Fibroblast of the conjunctiva (primary cell): ENCODE results near the gene RRAGB.
"Not testable (repeated sequence)": the region's sequence is repeated elsewhere in the genome, so short reads cannot be mapped to it uniquely, and the experiment has no call there.

ENCODE experiments used
- DNase-seq: peaks from one replicate; pipeline ENCODE4 v3.0.0-alpha.2; 2010; ENCODE audit warnings: low read depth

The RRAGB gene, protein sequence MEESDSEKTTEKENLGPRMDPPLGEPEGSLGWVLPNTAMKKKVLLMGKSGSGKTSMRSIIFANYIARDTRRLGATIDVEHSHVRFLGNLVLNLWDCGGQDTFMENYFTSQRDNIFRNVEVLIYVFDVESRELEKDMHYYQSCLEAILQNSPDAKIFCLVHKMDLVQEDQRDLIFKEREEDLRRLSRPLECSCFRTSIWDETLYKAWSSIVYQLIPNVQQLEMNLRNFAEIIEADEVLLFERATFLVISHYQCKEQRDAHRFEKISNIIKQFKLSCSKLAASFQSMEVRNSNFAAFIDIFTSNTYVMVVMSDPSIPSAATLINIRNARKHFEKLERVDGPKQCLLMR

DNA sequence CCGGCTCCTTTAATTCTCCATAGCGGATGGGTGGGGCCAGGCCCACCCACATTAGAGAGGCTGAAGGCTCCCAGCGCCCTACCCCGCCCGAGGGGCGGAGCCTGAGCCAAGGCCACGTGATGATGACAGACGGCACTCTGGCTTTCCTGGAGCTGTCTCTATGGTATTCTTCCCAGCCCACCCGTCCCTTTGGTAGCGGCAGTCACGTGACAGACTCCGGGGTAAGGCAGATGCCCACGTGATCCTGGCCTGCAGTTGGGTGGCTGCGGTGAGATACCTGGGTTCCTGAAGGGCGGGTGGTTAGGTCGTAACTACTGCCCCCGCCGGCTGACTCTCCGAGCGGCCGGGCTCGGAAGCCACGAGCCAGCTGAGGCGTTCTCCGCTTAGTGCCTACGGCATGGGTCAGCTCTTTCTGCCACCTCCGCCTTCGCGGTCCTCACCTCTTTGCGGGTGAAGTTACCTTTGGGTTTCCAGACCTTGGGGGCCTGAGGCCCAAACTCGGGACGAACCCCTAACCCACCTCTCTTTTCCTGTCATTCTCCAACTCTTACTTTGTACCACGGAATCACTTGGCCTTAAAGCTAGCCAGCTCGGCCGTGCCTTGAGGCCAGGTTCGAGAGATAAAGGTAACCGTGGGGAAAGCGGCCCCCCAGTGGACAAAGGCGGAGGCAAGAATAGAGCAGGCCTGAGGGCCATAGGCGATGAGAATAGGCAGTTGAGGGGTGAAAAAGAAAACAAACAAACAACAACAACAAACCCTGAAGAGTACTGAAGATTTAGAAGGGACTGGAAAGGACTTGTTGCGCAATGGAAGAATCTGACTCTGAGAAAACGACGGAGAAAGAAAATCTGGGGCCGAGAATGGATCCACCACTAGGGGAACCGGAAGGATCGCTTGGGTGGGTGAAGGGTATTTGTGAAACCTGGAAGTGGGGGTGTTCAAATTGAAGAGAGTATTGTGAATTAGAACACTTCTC, at the start of gene RRAGB:
Gene RRAGB, plus strand, starts transcription at position 229 of the 977 bp plus-strand sequence. Its CDS starts 579 bp downstream, at position 808.
- peak; percentile 88 for DNase-seq

DNA sequence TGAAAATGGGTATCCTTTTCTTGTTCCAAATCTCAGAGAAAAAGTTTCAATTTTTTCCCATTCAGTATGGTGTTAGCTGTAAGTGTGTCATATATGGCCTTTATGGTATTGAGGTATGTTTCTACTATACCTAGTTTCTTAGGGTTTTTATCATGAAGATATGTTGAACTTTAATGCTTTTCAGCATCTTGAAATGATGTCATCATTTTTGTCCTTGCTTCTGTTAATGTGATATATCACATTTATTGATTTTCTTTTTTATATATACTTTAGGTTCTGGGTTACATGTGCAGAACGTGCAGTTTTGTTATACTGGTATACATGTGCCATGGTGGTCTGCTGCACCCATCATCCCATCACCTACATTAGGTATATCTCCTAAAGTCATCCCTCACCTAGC, 49.5 kb upstream of the RRAGB start:
- no peak for DNase-seq

DNA sequence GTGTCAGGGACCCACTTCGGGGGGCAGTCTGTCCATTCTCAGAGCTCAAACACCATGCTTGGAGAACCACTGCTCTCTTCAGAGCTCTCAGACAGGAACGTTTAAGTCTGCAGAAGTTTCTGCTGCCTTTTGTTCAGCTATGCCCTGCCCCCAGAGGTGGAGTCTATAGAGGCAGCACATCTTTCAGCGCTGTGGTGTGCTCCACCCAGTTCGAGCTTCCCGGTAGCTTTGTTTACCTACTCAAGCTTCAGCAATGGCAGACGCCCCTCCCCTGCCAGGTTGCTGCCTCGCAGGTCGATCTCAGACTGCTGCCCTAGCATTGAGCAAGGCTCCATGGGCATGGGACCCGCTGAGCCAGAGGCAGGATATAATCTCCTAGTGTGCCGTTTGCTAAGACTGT, 29.0 kb upstream of the RRAGB start:
- not testable (repeated sequence) for DNase-seq

DNA sequence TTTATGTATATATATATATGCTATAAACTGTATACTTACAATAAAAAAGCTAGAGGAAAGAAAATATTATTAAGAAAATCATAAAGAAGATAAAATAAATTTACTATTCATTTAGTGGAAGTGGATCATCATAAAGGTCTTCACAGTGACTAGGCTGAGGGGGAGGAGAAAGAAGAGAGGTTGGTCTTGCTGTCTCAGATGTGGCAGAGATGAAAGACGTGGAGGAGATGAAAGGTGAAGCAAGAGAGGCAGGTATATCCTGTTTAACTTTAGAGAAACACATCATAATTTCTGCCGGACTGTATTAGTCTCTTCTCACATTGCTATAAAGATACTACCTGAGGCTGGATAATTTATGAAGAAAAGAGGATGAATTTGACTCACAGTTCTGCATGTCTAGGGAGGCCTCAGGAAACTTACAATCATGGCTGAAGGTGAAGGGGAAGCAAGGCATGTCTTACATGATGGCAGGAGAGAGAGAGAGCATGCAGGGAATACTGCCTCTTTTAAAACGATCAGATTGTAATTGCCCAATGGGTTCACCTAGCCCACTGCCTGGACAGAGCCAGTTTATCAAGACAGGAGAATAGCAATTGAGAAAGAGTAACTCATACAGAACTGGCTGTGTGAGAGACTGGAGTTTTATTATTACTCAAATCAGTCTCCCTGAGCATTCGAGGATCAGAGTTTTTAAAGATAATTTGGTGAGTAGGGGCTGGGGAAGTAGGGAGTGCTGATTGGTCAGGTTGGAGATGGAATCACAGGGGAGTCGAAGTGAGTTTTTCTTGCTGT, 22.1 kb upstream of the RRAGB start:
- DNase-seq: no peak

- no peak for DNase-seq
Observed at GRCh38 chrX:55697381-55697780, 20.2 kb upstream of the RRAGB start.

DNA sequence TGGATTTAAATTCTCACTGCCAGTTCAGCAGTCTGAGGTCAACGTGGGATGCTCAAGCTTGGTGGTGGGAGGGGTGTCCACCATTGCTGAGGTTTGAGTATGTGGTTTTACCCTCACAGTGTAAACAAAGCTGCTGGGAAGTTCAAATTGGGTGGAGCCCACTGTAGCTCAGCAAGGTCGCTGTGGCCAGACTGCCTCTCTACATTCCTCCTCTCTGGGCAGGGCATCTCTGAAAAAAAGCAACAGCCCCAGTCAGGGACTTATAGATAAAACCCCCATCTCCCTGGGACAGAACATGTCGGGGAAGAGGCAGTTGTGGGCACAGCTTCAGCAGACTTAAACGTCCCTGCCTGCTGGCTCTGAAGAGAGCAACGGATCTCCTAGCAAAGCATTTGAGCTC, 14.9 kb upstream of the RRAGB start:
- no peak for DNase-seq

DNA sequence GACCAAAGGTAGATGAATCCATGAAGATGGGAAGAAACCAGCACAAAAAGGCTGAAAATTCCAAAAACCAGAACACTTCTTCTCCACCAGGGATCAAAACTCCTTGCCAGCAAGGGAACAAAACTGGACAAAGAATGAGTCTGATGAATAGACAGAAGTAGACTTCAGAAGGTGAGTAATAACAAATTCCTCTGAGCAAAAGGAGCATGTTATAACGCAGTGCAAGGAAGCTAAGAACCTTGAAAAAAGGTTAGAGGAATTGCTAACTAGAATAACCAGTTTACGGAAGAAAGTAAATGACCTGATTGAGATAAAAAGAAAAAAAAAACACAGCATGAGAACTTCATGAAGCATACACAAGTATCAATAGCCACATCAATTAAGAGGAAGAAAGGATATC, 14.1 kb upstream of the RRAGB start:
- not testable (repeated sequence) for DNase-seq

DNA sequence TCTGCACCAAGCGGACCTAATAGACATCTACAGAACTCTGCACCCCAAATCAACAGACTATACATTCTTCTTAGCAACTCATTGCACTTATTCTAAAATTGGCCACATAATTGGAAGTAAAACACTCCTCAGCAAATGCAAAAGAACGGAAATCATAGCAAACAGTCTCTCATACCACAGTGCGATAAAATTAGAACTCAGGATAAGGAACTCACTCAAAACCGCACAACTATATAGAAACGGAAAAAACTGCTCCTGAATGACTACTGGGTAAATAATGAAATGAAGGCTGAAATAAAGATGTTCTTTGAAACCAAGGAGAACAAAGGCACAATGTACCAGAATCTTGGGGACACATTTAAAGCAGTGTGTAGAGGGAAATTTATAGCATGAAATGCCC, 12.5 kb upstream of the RRAGB start:
- not testable (repeated sequence) for DNase-seq

- no peak for DNase-seq
Observed at GRCh38 chrX:55709735-55710134, 7.8 kb upstream of the RRAGB start.

DNA sequence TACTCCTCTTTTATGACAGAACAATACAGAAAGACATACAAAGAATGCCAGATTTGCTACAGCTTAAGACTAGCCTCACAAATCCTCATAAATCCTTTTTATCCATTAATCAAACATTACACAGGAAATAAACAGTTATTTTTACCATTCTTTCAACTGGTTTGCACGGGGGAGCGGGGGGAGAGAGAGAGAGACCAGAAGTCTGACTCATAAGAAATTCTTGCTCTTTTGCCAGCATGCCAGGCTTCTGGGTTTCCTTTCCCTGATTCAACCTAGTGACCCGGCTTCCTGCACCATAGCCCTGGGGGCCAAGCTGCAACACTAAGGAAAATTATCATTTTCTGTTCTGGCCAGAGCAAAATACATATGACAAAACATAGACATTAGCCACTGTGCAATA, 6.8 kb upstream of the RRAGB start:
- no peak for DNase-seq

- no peak for DNase-seq
Observed at GRCh38 chrX:55713631-55714030, 3.9 kb upstream of the RRAGB start.

DNA sequence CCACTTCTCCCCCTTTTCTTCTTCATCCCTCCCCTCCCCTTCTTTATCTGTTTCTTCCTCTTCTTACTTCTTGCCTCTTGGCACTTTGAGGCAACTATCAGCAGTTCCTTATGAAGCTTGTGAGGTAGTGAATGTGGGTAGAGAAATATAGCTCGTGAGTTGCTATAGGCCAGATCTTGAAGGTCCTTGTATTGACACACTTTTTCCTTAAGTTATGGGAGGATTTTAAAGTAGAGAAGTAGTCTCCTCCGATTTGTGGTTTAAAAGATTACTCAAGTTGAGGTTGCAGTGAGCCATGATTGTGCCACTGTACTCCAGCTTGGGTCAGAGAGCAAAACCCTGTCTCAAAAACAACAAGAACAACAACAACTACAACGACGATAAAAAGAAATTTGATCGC, 3.4 kb upstream of the RRAGB start:
- DNase-seq: no peak

DNA sequence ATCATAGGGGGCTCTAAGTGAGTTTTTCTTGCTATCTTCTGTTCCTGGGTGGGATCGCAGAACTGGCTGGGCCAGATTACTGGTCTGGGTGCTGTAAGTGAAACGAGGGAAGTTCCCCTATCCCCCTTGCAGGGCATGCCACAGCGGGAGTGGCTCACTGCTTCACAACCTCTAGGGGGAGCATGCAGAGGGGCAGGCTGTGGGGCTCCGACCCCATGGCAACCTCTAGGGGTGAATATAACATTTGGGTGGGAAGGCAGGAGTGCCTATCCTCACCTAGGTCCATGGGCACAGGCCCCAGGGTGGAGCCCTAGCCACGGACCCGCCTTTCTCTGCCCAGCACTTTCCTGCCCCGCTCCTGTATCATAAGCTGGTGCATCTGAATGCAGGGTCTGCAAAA, 1.7 kb upstream of the RRAGB start:
- no peak for DNase-seq

DNA sequence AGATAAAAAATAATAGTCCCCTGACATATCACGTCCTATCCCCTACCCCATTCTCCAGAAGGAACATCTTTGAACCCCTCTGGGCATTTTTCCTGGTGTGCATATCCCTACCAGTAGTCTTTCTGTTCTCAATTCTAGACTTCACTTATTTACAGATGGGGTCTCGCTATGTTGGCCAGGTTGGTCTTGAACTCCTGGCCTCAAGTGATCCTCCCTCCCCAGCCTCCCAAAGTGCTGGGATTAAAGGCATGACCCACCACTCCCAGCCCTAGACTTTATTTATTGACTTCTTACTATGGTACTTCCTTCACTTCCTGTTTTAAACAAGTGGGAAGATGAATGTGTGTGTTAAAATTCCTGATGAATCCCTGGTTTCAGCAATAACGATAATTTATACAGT, 612 bp upstream of the RRAGB start:
- DNase-seq: no peak

DNA sequence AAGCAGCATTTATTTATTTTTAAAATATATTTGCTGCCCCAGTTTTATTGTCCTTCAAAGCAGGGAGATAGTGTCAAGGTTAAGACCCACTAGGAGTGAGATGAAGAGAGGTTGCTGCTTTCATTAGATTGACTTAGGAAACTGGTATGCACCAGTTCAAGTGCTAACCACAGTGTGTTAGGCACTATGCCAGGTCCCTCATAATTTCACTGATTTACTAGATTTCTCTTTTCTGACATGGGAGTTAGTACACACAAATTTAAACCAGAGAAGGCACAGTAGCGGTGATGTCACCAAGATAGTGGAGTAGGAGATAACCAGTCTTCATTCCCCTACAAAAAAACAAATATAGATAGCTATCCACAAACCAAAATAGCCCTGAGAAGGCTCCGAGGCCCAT, 14.3 kb downstream of the RRAGB start:
- DNase-seq: no peak

DNA sequence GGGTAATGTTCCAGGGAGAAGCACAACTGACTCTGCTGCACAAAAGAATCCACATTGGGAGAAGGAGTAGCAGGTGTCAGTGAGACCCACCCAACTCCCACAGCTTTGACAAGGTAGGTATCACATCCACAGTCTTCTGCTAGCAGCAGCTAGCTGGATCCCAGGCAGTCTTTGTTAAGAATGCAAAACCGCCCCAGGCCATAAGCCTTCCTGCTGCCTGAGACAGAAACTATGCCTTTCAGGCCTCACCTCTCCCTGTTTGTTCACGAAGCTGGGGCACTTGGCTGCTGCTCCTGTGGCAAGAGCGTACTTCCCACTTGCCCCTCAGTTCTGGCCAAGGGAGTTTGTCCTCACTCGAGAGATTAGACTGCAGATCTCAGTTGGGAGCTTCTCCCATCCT, 21.4 kb downstream of the RRAGB start:
- no peak for DNase-seq

DNA sequence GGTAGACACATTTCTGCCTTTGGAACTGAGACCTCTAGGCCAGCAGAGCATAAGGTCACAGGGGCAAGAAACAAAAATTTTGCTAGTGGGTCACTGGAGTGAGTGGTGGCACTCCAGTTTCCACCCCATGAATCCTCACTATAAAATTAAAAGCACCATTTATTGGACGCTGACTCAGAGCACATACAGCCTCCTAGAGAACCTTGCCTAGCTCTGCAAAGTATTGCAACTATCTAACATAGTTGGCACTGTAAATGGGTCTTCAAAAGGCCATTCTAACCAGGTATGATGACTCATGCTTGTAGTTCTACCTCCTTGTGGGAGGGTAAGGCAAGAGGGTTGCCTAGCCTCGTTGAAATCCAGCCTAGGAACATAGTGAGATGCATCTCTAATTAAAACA, 25.1 kb downstream of the RRAGB start:
- DNase-seq: no peak

GRCh38 chrX:55748463-55748862, 30.9 kb downstream of the RRAGB start:
- not testable (repeated sequence) for DNase-seq

DNA sequence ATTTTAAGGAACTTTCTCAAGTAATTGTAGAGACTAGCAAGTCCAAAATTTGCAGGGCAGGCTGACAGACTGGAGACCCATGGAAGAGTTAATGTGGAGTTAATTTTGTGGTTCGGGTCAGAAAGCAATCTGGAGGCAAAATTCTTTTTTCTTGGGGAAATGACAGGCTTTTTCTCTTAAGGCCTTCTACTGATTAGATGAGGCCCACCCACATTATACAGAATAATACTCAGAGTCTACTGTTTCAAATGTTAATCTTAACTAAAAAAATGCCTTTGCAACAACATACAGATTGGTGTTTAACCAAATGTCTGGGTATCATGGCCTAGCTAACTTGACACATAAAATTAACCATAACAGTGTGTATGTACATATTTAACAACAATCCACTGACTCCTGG, 32.7 kb downstream of the RRAGB start:
- no peak for DNase-seq

DNA sequence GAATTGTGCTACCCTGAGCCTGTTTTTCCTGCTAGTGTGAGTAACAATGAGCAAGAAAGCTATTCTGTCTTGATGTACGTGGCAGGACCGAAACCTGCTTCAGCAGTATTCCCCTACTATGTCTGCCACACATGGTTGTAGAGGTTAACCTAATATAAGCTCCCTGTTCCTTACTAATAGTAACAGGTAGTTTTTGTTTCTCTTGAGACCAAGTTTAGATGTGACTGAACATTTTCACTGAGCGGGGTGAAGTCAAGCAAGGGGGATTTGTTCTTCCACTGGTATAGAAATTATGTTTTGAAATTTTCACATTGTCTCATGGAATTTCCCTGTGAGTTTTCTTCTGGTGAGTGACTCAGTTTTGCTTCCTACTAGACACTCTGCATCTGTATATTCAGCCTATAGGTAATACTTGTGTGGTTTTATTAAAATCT, 37.3 kb downstream of the RRAGB start:
- no peak for DNase-seq

- peak; percentile 6 for DNase-seq
Observed at GRCh38 chrX:55758033-55758432, 40.5 kb downstream of the RRAGB start.

DNA sequence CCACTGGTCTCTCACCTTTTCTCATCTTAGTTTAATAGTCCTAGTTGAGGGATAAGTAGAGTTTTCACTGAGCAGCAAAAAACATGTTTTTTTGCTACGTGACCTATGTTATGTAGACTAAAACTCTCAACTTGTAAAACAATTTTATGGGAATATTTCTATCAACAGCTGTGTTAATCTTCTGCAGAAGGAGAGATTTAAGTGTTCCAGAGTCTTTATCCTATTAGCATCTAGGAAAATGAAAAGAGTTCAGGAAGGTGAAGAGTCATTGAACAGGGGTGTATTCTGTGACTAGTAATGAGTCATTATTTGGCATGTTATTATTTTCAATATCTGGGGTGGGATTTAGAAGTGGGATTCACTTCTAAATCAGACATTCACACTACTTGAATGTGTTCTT, 41.9 kb downstream of the RRAGB start:
- DNase-seq: no peak
